ENCODE data around the gene INHA.
A peak's percentile ranks its signal among the peaks of the same experiment; 100 is the strongest.

The INHA gene

GRCh38 chr2:219556413-219556812 lies 15.7 kb upstream of the INHA start:
- DNase-seq = peak in 1 of 10 donors; percentile 70
- intact Hi-C loops (cut with DNase I) = loop anchor here (5.0 kb wide), 1 partner anchor 81 kb away; no protein-coding TSS in a partner anchor

DNA sequence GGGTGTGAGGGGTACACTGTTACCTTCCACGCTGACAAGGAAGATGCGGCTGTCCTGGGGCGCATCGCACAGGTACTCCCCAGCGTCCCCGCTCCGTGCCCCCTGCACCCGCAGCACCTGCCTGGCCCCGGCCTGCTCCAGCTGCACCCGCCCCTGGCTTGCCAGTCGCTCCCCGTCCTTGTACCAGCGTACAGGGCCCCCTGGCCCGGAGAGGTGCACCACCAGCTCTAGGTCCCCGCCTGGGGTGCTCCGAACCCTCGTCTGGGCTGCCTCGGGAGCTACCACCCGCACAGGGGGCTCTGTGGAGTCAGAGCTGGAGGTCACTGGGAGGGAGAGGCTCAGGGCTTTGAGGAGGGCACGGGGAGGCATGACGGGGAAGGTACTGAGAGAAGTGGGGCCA lies 14.8 kb upstream of the INHA start:
- peak in 1 of 10 donors; percentile 82 for DNase-seq
- intact Hi-C loops (cut with DNase I) = loop anchor here (5.0 kb wide), 1 partner anchor 80 kb away; no protein-coding TSS in a partner anchor

DNA sequence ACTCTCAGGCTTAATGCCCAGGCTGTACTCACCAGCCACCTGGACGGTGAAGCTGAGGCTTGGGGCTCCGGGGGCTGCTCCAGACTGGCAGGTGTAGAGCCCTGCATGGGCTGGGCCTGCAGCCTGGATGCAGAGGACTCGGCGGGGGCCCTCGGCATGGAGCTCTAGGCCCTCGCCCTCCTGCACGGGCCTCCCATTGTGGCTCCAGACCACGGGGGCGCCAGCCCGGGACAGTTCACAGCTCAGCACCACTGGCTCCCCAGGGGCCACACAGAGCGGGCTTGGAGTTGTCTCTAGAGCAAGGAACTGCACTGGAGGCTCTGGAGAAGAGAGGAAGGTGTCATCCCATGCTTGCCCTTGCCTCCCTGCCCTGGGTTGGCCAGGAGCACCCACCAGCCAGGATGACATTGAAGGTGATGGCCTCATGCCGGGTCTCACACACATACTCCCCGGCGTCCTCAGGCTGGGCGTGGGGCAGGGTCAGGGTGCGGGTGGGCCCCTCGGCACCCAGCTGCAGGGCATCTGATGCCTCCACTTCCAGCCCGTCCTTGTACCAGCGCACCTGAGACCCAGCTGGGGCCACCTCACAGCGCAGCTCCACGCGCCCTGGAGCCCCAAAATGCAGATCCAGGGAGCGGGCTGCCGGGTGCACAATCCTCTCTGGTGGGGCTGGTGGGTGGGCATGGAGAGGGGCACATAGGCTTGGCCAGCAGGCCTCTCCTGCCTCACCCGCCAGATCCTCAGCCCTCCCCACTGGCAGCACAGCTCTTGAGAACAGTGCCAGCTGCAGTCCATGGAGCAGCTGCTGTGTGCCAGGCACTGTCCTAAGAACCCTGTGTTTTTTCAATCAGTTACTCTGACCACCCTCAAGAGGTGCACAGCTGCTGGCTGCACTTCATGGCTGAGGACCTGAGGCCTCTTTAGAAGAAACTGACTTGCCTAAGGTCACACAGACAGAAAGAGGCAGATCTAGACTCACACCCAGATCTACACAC lies 14.0 kb upstream of the INHA start:
- intact Hi-C loops (cut with DNase I) = loop anchor here (5.0 kb wide), 1 partner anchor 79 kb away; no protein-coding TSS in a partner anchor
- peak in 2 of 10 donors; percentile 79 to 80 for DNase-seq

GRCh38 chr2:219559156-219559915 lies 12.8 kb upstream of the INHA start:
- intact Hi-C loops (cut with DNase I) = loop anchor here (5.0 kb wide), 1 partner anchor 78 kb away; no protein-coding TSS in a partner anchor
- peak in 2 of 10 donors; percentile 62 to 81 for DNase-seq

- intact Hi-C loops (cut with DNase I) = no loop called here
- DNase-seq = peak in 2 of 10 donors; percentile 60 to 66
Measured at GRCh38 chr2:219560037-219560892, 11.8 kb upstream of the INHA start.

- intact Hi-C loops (cut with DNase I) = no loop called here
- DNase-seq = no peak
Measured at GRCh38 chr2:219560893-219561178, 11.3 kb upstream of the INHA start.

DNA sequence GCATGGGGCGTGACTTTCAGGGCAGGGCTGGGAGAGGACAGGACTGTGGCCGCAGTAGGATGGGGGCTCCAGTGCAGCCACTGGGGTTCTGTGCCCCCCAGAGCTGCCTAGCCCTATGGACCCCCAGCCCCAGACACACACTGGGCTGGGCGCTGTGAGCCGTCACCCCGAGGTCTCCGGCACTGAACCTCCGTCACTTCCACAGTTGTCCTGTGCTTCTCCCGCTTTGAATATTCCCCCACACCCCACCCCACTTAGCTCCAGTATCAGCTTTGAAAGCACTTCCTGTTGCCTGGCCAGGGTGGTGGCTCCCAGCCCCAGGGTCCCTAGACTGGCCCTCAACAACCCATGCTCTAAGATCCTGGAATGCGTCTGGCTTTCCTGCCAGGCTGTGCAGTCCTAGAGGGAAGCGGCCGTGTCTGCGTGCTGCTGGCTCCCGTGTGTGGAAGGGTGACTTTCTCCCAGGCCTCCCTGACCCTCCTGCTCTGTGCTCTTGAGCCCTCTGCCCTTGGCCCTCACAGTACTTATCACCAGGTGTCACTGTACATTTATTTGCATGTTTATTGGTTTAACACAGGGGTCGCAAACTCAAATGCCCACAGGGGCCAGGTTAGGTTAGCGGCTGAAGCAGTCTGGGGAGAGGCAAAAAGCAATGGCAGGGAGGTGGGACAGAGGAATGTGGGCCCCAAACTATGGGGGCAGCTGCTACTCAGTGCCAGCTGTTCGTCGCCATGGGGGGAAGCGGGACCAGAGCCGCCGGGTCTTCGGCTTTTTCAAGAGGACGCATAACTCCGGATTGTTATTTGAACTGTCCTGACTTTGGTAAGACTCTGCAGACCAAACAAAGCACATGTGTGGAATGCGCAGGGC lies 10.7 kb upstream of the INHA start:
- intact Hi-C loops (cut with DNase I) = no loop called here
- DNase-seq = peak in 3 of 10 donors; percentile 41 to 58 (median 55)

- peak in 3 of 10 donors; percentile 10 to 80 (median 76) for DNase-seq
- intact Hi-C loops (cut with DNase I) = no loop called here
Measured at GRCh38 chr2:219562049-219563020, 9.8 kb upstream of the INHA start.

DNA sequence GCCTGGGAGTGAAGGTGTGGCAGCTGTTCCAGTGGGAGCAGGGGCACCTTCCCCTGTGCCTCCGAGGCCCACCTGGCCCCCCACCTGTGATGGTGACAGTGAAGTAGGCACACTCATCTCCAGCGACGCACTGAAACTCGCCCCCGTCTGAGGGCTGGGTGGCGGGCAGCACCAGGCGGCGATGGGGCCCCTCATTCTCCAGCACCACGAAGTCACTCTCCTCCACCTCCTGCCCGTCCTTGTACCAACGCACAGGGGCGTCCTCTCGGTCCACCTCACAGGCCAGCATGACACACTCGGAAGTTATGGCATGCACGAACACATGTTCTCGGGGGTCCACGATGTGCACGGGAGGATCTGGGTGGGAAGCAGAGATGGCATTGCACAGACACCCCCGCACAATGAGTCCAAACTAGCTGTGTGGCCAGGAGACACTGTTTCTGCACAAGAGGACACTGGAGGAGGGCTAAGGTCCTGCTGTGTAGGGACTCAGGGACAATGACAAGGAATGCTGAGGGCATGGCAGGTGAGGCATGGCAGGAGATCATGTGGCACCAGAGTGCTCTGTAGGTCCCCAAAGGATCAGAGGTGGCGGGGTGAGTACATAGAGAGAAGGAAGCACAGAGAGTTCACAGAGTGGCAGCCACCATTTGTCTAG lies 8.7 kb upstream of the INHA start:
- DNase-seq = peak in 2 of 10 donors; percentile 36 to 81
- intact Hi-C loops (cut with DNase I) = no loop called here

- DNase-seq = peak in 3 of 10 donors; percentile 13 to 72 (median 64)
Measured at GRCh38 chr2:219565130-219566080, 6.7 kb upstream of the INHA start.

DNA sequence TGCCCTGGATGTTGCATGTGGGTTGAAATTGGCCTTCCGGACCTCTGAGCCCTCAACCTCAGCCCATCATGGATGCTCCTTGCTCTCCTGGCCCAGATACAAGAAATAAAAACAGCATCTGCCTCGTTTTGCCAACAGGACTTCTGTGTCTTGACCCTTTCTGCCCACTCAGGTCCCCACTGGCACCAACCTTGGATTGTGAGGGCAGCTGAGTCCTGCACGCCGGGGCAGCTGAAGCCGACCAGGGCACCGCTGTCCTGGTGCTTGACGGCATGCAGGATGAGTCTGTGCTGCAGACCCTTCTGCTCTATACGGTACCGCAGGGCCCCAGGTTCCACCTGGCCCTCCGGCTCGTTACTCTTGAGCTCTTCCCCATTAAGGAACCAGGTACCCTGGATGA lies 5.5 kb upstream of the INHA start:
- DNase-seq = peak in 4 of 10 donors; percentile 5 to 74 (median 42)
- intact Hi-C loops (cut with DNase I) = no loop called here

More at GRCh38 chr2:219565130-219566080, 6.7 kb upstream of the INHA start:
- intact Hi-C loops (cut with DNase I) = no loop called here

GRCh38 chr2:219567131-219567530 lies 5.0 kb upstream of the INHA start:
- DNase-seq = peak in 3 of 10 donors; percentile 7 to 66 (median 66)
- intact Hi-C loops (cut with DNase I) = no loop called here

DNA sequence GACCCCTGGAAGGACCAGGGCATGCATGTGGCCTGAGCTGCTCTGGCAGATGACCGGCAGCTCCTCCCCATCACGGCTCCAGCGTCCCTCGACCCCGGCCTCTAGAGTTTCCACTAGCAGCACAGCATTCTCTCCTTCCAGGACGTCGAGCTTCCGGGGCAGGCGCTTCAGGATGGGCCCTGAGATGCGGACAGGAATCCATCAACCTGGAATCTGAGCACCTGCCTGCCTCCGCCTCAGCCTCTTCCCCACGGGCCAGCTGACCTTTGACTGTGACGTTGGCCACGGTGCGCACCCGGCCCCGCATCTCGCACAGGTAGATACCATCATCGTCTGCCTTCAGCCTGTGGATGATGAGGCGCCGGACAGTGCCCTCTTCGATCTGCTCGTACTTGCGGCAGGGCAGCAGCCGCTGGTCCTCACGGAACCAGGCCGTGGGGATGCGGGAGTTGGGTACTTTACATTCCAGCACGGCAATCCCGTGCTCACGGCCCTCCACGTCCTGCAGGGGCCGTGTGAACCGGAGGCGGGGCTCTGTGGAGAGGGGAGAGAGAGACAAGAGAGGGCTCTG lies 4.2 kb upstream of the INHA start:
- intact Hi-C loops (cut with DNase I) = no loop called here
- DNase-seq = peak in 3 of 10 donors; percentile 2 to 83 (median 67)

DNA sequence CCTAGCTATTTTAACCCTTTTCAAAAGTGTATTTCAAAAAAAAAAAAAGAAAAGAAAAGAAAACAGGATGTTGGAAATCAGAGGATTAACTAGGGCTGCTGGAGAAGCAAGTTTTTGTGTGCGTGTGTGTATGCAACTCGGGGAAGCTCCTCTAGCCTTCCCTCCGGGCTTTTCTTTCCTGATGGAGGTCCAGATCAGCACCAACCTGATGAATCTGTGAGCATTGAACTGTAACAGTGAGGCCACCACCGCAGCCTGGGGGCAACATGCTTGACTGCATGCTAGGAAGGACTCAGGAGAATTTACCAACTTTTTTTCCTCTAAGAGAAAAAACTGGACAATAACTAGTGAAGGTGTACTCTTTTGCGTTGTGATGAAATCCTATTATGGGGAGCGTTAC lies 3.1 kb upstream of the INHA start:
- DNase-seq = peak in 3 of 10 donors; percentile 9 to 48 (median 22)
- intact Hi-C loops (cut with DNase I) = no loop called here

DNA sequence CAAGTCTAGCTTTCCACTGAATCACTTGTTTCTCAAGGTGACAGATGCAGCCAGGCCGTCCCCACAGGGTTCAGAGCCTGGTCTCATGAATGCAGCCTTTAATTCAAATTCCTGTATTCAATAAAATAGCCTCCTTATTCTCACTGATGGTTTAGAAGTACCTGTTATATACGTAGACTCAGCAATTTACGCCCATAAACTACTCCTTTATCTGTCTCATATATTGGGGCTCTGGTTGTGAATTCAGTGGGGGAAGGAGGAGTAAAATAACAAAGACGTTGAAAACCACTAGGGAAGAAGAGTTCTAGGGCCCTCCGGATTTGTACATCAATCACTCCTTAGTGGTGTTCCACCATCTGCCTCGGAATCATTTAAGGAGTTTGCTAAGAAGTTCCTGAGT lies 2.5 kb upstream of the INHA start:
- intact Hi-C loops (cut with DNase I) = no loop called here

More for the DNA sequence above, 2.5 kb upstream of the INHA start:
- peak in 2 of 10 donors; percentile 9 to 16 for DNase-seq
